Measurements from ENCODE around the gene PTGR1.

DNA sequence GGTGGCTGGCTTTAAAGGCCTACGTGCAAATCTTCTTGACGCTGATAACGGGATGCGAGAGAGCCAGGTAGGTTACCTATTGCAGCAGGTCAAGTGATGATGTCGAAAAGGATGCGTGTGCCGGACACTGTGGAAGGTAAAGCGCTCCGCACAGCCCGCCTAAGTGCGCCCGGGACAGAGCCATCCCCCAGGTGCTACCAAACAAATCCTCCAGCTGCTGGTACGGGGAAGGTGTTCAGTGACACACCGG is 31.4 kb upstream of the PTGR1 start:
- TF ChIP-seq, protein P1, sequence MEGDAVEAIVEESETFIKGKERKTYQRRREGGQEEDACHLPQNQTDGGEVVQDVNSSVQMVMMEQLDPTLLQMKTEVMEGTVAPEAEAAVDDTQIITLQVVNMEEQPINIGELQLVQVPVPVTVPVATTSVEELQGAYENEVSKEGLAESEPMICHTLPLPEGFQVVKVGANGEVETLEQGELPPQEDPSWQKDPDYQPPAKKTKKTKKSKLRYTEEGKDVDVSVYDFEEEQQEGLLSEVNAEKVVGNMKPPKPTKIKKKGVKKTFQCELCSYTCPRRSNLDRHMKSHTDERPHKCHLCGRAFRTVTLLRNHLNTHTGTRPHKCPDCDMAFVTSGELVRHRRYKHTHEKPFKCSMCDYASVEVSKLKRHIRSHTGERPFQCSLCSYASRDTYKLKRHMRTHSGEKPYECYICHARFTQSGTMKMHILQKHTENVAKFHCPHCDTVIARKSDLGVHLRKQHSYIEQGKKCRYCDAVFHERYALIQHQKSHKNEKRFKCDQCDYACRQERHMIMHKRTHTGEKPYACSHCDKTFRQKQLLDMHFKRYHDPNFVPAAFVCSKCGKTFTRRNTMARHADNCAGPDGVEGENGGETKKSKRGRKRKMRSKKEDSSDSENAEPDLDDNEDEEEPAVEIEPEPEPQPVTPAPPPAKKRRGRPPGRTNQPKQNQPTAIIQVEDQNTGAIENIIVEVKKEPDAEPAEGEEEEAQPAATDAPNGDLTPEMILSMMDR (conservative IDR thresholded peaks at IDR 0.05 in 1 of 2, IDR thresholded peaks at IDR 0.05 in 1 of 2; ENCODE audit: extremely low read depth in 1 of 2, insufficient read depth in 1 of 2, low read depth in 1 of 2, low read length in 2 of 2), result no peak
- no peak for TF ChIP-seq EZH2 (IDR thresholded peaks at IDR 0.05; ENCODE audit: borderline replicate concordance, low read length)
